ENCODE data around the gene SERINC2. TPM values are rescaled to one million over a fixed set of nuclear protein-coding genes. Genes with fewer than 3 reads are reported as not detected.

The SERINC2 gene
- total RNA-seq, 1 experiment from 2014 or later = 140 TPM

- H3K36me3 Mint-ChIP-seq (ENCODE audit: insufficient read depth, unreplicated experiment) = no peaks in the 10 kb centered on the region
- DNase-seq (ENCODE audit: unreplicated experiment) = no peak
- no peaks in the 10 kb centered on the region for H3K9me3 Mint-ChIP-seq (ENCODE audit: unreplicated experiment)
- H3K27me3 Mint-ChIP-seq (ENCODE audit: insufficient read depth, unreplicated experiment) = no peaks in the 10 kb centered on the region
- POLR2A ChIA-PET = no interaction called here
- intact Hi-C loops (cut with micrococcal nuclease) = no loop called here
- CTCF ChIA-PET = interaction anchor here (0.6 kb wide), 1 partner anchor 219 kb away, joined by 3 read pairs; no protein-coding TSS in a partner anchor
- H3K27ac Mint-ChIP-seq (ENCODE audit: low read depth, unreplicated experiment) = no peak overlapping the region
- no peak overlapping the region for H3K4me3 Mint-ChIP-seq (ENCODE audit: unreplicated experiment)
- no peak for TF ChIP-seq CTCF (IDR thresholded peaks at IDR 0.05; ENCODE audit: unreplicated experiment)
- BruUV-seq (replicated peaks) = no TSS peak
- H3K4me1 Mint-ChIP-seq (ENCODE audit: insufficient read depth, unreplicated experiment) = no peaks in the 10 kb centered on the region
These were observed 25.4 kb upstream of the SERINC2 start for GRCh38 chr1:31387612-31388011.

- no peak overlapping the region for H3K27ac Mint-ChIP-seq (ENCODE audit: low read depth, unreplicated experiment)
- ChIA-PET CTCF (interaction anchor here (0.6 to 3.3 kb wide), 4 partner anchors 10 to 159 kb away, joined by 4 to 25 read pairs (median 12); no protein-coding TSS in a partner anchor), POLR2A (no interaction called here)
These were observed 23.4 kb upstream of the SERINC2 start for GRCh38 chr1:31389616-31390015.

GRCh38 chr1:31390071-31390470 is 22.9 kb upstream of the SERINC2 start:
- Mint-ChIP-seq H3K4me1 (ENCODE audit: insufficient read depth, unreplicated experiment) (no peaks in the 10 kb centered on the region), H3K27ac (ENCODE audit: low read depth, unreplicated experiment) (no peak overlapping the region), H3K9me3 (ENCODE audit: unreplicated experiment) (no peaks in the 10 kb centered on the region), H3K27me3 (ENCODE audit: insufficient read depth, unreplicated experiment) (no peaks in the 10 kb centered on the region), H3K4me3 (ENCODE audit: unreplicated experiment) (no peak overlapping the region), H3K36me3 (ENCODE audit: insufficient read depth, unreplicated experiment) (no peaks in the 10 kb centered on the region)
- ChIA-PET CTCF (interaction anchor here (0.6 to 3.3 kb wide), 4 partner anchors 10 to 173 kb away, joined by 3 to 25 read pairs (median 12); no protein-coding TSS in a partner anchor), POLR2A (no interaction called here)
- BruUV-seq (replicated peaks) = no TSS peak
- no peak for DNase-seq (ENCODE audit: unreplicated experiment)
- no peak for TF ChIP-seq CTCF (IDR thresholded peaks at IDR 0.05; ENCODE audit: unreplicated experiment)
- intact Hi-C loops (cut with micrococcal nuclease) = no loop called here

More at GRCh38 chr1:31389616-31390015, 23.4 kb upstream of the SERINC2 start:
- DNase-seq (ENCODE audit: unreplicated experiment) = no peak
- no peaks in the 10 kb centered on the region for H3K36me3 Mint-ChIP-seq (ENCODE audit: insufficient read depth, unreplicated experiment)
- H3K4me1 Mint-ChIP-seq (ENCODE audit: insufficient read depth, unreplicated experiment) = no peaks in the 10 kb centered on the region
- no peaks in the 10 kb centered on the region for H3K9me3 Mint-ChIP-seq (ENCODE audit: unreplicated experiment)
- intact Hi-C loops (cut with micrococcal nuclease) = no loop called here
- no TSS peak for BruUV-seq (replicated peaks)
- no peaks in the 10 kb centered on the region for H3K27me3 Mint-ChIP-seq (ENCODE audit: insufficient read depth, unreplicated experiment)
- no peak for TF ChIP-seq CTCF (IDR thresholded peaks at IDR 0.05; ENCODE audit: unreplicated experiment)
- H3K4me3 Mint-ChIP-seq (ENCODE audit: unreplicated experiment) = no peak overlapping the region

- no TSS peak for BruUV-seq (replicated peaks)
- Mint-ChIP-seq H3K4me1 (ENCODE audit: insufficient read depth, unreplicated experiment) (peaks cover 19% of the 10 kb centered on the region), H3K27ac (ENCODE audit: low read depth, unreplicated experiment) (no peak overlapping the region), H3K4me3 (ENCODE audit: unreplicated experiment) (no peak overlapping the region), H3K9me3 (ENCODE audit: unreplicated experiment) (no peaks in the 10 kb centered on the region), H3K36me3 (ENCODE audit: insufficient read depth, unreplicated experiment) (no peaks in the 10 kb centered on the region), H3K27me3 (ENCODE audit: insufficient read depth, unreplicated experiment) (no peaks in the 10 kb centered on the region)
- no peak for TF ChIP-seq CTCF (IDR thresholded peaks at IDR 0.05; ENCODE audit: unreplicated experiment)
- POLR2A ChIA-PET = interaction anchor here (0.6 to 2.8 kb wide), 2 partner anchors 16 to 156 kb away, joined by 3 to 33 read pairs; no protein-coding TSS in a partner anchor
- CTCF ChIA-PET = interaction anchor here (1.4 to 9.7 kb wide), 7 partner anchors 13 to 396 kb away, joined by 4 to 238 read pairs (median 21); partner anchors contain the start of gene SERINC2
- intact Hi-C loops (cut with micrococcal nuclease) = no loop called here
- DNase-seq (ENCODE audit: unreplicated experiment) = no peak
These were observed 19.6 kb upstream of the SERINC2 start for GRCh38 chr1:31393463-31393862.
